ENCODE results near the gene THY1.

THY1 gene

GRCh38 chr11:119374632-119375336 is 48.2 kb downstream of the THY1 start:
- Histone ChIP-seq H3K27me3 (ENCODE audit: control insufficient read depth in 1 of 2, insufficient read depth in 2 of 2, low read length in 2 of 2) (no peaks in the 10 kb centered on the region), H3K4me3 (ENCODE audit: low read length in 2 of 2) (peak overlapping the region in 1 of 2 donors; percentile 59), H3K9me3 (ENCODE audit: control insufficient read depth in 2 of 2, low read length in 2 of 2) (no peaks in the 10 kb centered on the region), H3K36me3 (ENCODE audit: control insufficient read depth in 2 of 2, insufficient read depth in 2 of 2, low read length in 2 of 2) (no peaks in the 10 kb centered on the region), H3K4me1 (ENCODE audit: control insufficient read depth, insufficient read depth, low read length) (peaks cover 71% of the 10 kb centered on the region), H3K9ac (ENCODE audit: low read length in 2 of 2) (peak overlapping the region; percentile 56 to 84), H3K27ac (ENCODE audit: low read length) (peak overlapping the region; percentile 98)

- peaks cover 77% of the 10 kb centered on the region for H3K4me1 ChIP-seq (ENCODE audit: control insufficient read depth, insufficient read depth, low read length)
- H3K9ac ChIP-seq (ENCODE audit: low read length in 2 of 2), result peak overlapping the region; percentile 36 to 56
These were observed 48.9 kb downstream of the THY1 start for GRCh38 chr11:119373921-119374631.

GRCh38 chr11:119373059-119373920 is 49.7 kb downstream of the THY1 start:
- Histone ChIP-seq H3K4me1 (ENCODE audit: control insufficient read depth, insufficient read depth, low read length) (peaks cover 85% of the 10 kb centered on the region), H3K9ac (ENCODE audit: low read length in 2 of 2) (no peak overlapping the region), H3K27me3 (ENCODE audit: control insufficient read depth in 1 of 2, insufficient read depth in 2 of 2, low read length in 2 of 2) (no peaks in the 10 kb centered on the region), H3K27ac (ENCODE audit: low read length) (peak overlapping the region; percentile 98), H3K4me3 (ENCODE audit: low read length in 2 of 2) (no peak overlapping the region), H3K36me3 (ENCODE audit: control insufficient read depth in 2 of 2, insufficient read depth in 2 of 2, low read length in 2 of 2) (no peaks in the 10 kb centered on the region), H3K9me3 (ENCODE audit: control insufficient read depth in 2 of 2, low read length in 2 of 2) (no peaks in the 10 kb centered on the region)

More at GRCh38 chr11:119373921-119374631, 48.9 kb downstream of the THY1 start:
- peak overlapping the region in 1 of 2 donors; percentile 35 for H3K4me3 ChIP-seq (ENCODE audit: low read length in 2 of 2)
- no peaks in the 10 kb centered on the region for H3K9me3 ChIP-seq (ENCODE audit: control insufficient read depth in 2 of 2, low read length in 2 of 2)
- no peaks in the 10 kb centered on the region for H3K27me3 ChIP-seq (ENCODE audit: control insufficient read depth in 1 of 2, insufficient read depth in 2 of 2, low read length in 2 of 2)
- H3K27ac ChIP-seq (ENCODE audit: low read length), result peak overlapping the region; percentile 98
- H3K36me3 ChIP-seq (ENCODE audit: control insufficient read depth in 2 of 2, insufficient read depth in 2 of 2, low read length in 2 of 2), result no peaks in the 10 kb centered on the region

GRCh38 chr11:119372260-119373058 is 50.5 kb downstream of the THY1 start:
- no peak overlapping the region for H3K4me3 ChIP-seq (ENCODE audit: low read length in 2 of 2)
- H3K27me3 ChIP-seq (ENCODE audit: control insufficient read depth in 1 of 2, insufficient read depth in 2 of 2, low read length in 2 of 2), result no peaks in the 10 kb centered on the region
- peak overlapping the region; percentile 60 for H3K27ac ChIP-seq (ENCODE audit: low read length)

GRCh38 chr11:119371778-119372182 is 51.2 kb downstream of the THY1 start:
- no peaks in the 10 kb centered on the region for H3K27me3 ChIP-seq (ENCODE audit: control insufficient read depth in 1 of 2, insufficient read depth in 2 of 2, low read length in 2 of 2)
- no peaks in the 10 kb centered on the region for H3K36me3 ChIP-seq (ENCODE audit: control insufficient read depth in 2 of 2, insufficient read depth in 2 of 2, low read length in 2 of 2)
- no peaks in the 10 kb centered on the region for H3K9me3 ChIP-seq (ENCODE audit: control insufficient read depth in 2 of 2, low read length in 2 of 2)
- H3K4me3 ChIP-seq (ENCODE audit: low read length in 2 of 2), result no peak overlapping the region
- peaks cover 92% of the 10 kb centered on the region for H3K4me1 ChIP-seq (ENCODE audit: control insufficient read depth, insufficient read depth, low read length)
- H3K27ac ChIP-seq (ENCODE audit: low read length), result peak overlapping the region; percentile 60
- peak overlapping the region in 1 of 2 donors; percentile 5 for H3K9ac ChIP-seq (ENCODE audit: low read length in 2 of 2)

More at GRCh38 chr11:119372260-119373058, 50.5 kb downstream of the THY1 start:
- H3K36me3 ChIP-seq (ENCODE audit: control insufficient read depth in 2 of 2, insufficient read depth in 2 of 2, low read length in 2 of 2), result no peaks in the 10 kb centered on the region
- peaks cover 92% of the 10 kb centered on the region for H3K4me1 ChIP-seq (ENCODE audit: control insufficient read depth, insufficient read depth, low read length)
- H3K9me3 ChIP-seq (ENCODE audit: control insufficient read depth in 2 of 2, low read length in 2 of 2), result no peaks in the 10 kb centered on the region
- peak overlapping the region in 1 of 2 donors; percentile 29 for H3K9ac ChIP-seq (ENCODE audit: low read length in 2 of 2)

GRCh38 chr11:119371067-119371601 is 51.8 kb downstream of the THY1 start:
- peak overlapping the region; percentile 29 to 51 for H3K9ac ChIP-seq (ENCODE audit: low read length in 2 of 2)
- no peaks in the 10 kb centered on the region for H3K9me3 ChIP-seq (ENCODE audit: control insufficient read depth in 2 of 2, low read length in 2 of 2)
- H3K36me3 ChIP-seq (ENCODE audit: control insufficient read depth in 2 of 2, insufficient read depth in 2 of 2, low read length in 2 of 2), result no peaks in the 10 kb centered on the region
- no peak overlapping the region for H3K4me3 ChIP-seq (ENCODE audit: low read length in 2 of 2)
- peak overlapping the region; percentile 60 for H3K27ac ChIP-seq (ENCODE audit: low read length)
- peaks cover 91% of the 10 kb centered on the region for H3K4me1 ChIP-seq (ENCODE audit: control insufficient read depth, insufficient read depth, low read length)
- no peaks in the 10 kb centered on the region for H3K27me3 ChIP-seq (ENCODE audit: control insufficient read depth in 1 of 2, insufficient read depth in 2 of 2, low read length in 2 of 2)

- Histone ChIP-seq H3K27me3 (ENCODE audit: control insufficient read depth in 1 of 2, insufficient read depth in 2 of 2, low read length in 2 of 2) (no peaks in the 10 kb centered on the region), H3K4me1 (ENCODE audit: control insufficient read depth, insufficient read depth, low read length) (peaks cover 88% of the 10 kb centered on the region), H3K36me3 (ENCODE audit: control insufficient read depth in 2 of 2, insufficient read depth in 2 of 2, low read length in 2 of 2) (no peaks in the 10 kb centered on the region), H3K4me3 (ENCODE audit: low read length in 2 of 2) (no peak overlapping the region), H3K9ac (ENCODE audit: low read length in 2 of 2) (peak overlapping the region in 1 of 2 donors; percentile 51), H3K27ac (ENCODE audit: low read length) (peak overlapping the region; percentile 60), H3K9me3 (ENCODE audit: control insufficient read depth in 2 of 2, low read length in 2 of 2) (no peaks in the 10 kb centered on the region)
These were observed 52.4 kb downstream of the THY1 start for GRCh38 chr11:119370486-119371046.

- H3K27ac ChIP-seq (ENCODE audit: low read length), result peak overlapping the region; percentile 81
- H3K36me3 ChIP-seq (ENCODE audit: control insufficient read depth in 2 of 2, insufficient read depth in 2 of 2, low read length in 2 of 2), result no peaks in the 10 kb centered on the region
- H3K27me3 ChIP-seq (ENCODE audit: control insufficient read depth in 1 of 2, insufficient read depth in 2 of 2, low read length in 2 of 2), result no peaks in the 10 kb centered on the region
- H3K4me3 ChIP-seq (ENCODE audit: low read length in 2 of 2), result peak overlapping the region; percentile 47 to 60
- peak overlapping the region in 1 of 2 donors; percentile 69 for H3K9ac ChIP-seq (ENCODE audit: low read length in 2 of 2)
- peaks cover 88% of the 10 kb centered on the region for H3K4me1 ChIP-seq (ENCODE audit: control insufficient read depth, insufficient read depth, low read length)
- H3K9me3 ChIP-seq (ENCODE audit: control insufficient read depth in 2 of 2, low read length in 2 of 2), result no peaks in the 10 kb centered on the region
These were observed 53.6 kb downstream of the THY1 start for GRCh38 chr11:119369132-119369925.

All from stomach smooth muscle (tissue), 2 donors.